CD1c-positive myeloid dendritic cell (primary cell): ENCODE results near the gene SMTN.
"Not testable (repeated sequence)": the region's sequence is repeated elsewhere in the genome, so short reads cannot be mapped to it uniquely, and the experiment has no call there.

Experiments
- DNase-seq: peaks from one replicate; pipeline ENCODE4 v3.0.0-alpha.2; 2016; ENCODE audit errors: extremely low spot score

Gene SMTN

GRCh38 chr22:31090217-31091085, 9.3 kb downstream of the SMTN start:
- no peak for DNase-seq

- DNase-seq, result no peak
Observed at GRCh38 chr22:31091106-31091975, 10.2 kb downstream of the SMTN start.

GRCh38 chr22:31092161-31092560, 11.0 kb downstream of the SMTN start:
- no peak for DNase-seq

GRCh38 chr22:31093086-31093850, 12.2 kb downstream of the SMTN start:
- no peak for DNase-seq

DNA sequence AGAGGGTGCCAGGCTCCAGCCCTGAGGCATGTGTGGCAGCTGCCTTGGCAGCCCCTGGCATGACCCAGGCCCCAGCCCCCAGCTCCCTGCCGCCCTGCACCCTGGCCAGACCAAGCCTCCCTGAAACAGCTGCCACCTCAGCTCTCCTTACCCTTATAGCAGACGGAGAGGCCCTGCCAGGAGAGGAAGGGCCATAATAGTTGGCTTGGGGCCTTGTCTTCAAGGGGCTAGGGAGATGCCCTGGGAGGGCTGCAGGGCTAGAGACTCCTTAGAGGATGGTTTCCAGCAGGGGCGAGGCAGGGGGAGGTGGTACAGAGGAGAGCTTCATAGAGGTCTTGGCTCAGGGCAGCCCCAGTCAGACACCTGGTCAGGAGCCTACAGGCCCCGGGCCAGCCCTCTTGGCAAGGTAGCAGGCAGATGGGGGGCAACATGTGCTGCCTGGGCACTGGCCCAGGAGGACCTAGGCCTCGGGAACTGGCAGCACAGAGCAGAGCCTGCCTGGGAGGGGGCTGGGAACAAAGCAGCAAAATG, 13.0 kb downstream of the SMTN start:
- no peak for DNase-seq

DNA sequence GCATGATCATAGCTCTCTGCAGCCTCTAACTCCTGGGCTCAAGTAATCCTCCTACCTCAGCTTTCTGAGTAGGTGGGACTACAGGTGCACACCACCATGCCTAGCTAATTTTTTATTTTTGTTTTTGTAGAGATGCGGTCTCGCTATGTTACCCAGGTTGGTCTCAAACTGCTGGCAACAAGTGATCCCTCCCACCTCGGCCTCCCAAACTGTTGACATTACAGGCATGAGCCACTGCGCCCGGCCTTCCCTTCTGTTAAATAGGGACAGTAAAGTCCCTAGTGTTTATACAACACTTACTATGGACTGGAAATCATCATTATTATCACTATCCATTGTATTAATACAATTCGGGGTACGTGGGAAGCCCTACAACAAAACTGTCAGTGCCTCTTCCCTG, 13.6 kb downstream of the SMTN start:
- DNase-seq, result no peak

- no peak for DNase-seq
Observed at GRCh38 chr22:31095637-31096249, 14.6 kb downstream of the SMTN start.

- DNase-seq, result no peak
Observed at GRCh38 chr22:31096657-31097279, 15.7 kb downstream of the SMTN start.

- DNase-seq, result not testable (repeated sequence)
Observed at GRCh38 chr22:31097539-31097938, 16.4 kb downstream of the SMTN start.

DNA sequence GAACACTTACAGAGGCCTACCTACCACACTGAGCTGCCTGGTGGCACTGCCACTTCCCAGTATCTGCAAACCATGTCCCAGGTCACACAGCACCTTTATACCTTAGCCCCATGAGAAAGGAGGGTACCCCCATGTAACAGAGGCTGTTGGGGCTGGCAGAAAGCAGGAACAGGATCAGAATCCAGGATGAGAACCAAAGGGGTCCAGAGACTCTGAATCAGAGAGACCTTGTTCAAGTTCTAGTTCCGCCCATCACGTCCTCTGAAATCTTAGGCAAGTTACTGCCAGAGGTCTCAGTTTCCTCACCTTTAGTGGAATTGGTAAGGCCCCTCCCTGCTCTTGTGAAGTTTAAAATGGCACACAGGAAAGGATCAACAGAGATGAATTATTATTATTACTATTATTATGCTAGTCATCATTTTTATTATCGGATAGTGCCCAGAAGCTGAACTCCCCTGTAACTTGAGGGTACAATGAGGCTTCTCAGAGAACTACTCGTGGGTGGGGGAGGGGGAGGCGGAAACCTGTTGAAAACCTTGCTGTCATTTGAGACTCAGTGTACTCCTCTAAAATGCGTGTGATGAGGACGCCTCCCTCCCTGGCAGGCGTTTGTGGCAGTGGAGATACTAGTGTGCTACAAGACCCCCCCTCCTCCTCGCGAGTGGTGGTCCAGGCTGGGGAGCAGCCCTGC, 17.0 kb downstream of the SMTN start:
- DNase-seq, result no peak

- no peak for DNase-seq
Observed at GRCh38 chr22:31098632-31099110, 17.6 kb downstream of the SMTN start.

DNA sequence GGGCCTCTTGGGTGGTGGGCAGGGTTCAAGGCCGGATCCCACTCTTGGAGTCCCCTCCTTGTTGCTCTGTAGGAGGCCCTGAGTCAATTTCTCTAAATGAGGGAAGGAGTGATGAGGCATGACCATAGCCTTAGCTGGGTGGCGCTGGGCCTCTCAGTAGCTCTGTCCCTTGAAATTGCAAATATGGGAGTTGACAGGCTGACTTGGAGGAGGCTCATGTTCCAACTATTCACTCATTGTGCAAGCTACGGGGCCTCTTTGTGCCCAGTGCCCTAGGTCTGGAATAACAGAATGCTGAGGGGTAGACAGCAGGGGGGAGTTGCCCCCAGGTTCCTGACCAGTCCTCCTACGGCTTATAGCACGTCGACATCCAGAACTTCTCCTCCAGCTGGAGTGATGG, 18.3 kb downstream of the SMTN start:
- DNase-seq, result no peak

DNA sequence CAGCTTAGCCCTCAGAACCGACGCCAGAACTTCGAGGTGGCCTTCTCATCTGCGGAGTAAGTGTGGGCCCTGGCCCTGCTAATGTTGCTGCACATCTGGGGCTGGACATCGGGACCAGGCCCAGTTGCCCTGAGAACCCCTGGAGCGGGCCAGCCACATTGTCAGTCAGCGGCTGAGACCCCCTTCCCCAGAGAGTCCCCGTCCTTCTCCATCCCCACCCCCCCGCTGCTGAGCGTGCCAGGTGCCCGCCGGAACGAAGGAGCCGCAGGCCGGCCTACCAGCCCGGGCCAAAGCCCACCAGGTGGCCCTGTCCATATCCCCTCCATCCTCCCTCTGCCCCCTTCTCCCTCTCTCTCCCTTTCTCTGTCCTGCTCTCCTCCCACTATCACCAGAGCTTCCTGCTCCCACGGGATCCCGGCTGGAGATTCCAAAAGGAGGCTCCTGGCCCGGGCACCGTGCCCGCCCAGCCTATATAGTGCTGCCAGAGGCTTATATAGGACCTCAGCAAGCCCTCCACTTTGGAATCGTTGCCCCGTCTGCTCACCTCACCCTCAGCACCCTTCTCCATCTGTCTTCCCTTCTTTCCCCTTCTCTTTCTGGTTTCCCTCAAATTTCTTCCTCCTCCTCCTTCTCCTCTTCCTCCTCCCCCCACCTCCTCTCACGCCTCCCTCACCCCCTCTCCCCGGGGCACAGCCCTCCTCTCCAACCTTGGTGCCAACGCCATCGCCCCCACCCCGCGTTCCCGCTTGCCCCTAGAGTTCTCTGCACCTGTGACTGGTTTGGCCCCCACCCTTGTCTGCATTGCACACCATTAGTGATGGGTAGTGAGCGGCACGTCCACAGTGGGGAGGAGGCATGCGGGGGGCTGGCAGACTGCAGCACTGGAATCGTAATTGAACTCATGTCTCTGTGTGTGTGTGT, 19.0 kb downstream of the SMTN start:
- DNase-seq, result no peak

- DNase-seq, result no peak
Observed at GRCh38 chr22:31100762-31101525, 19.8 kb downstream of the SMTN start.

- no peak for DNase-seq
Observed at GRCh38 chr22:31102441-31103081, 21.4 kb downstream of the SMTN start.

- DNase-seq, result no peak
Observed at GRCh38 chr22:31103111-31103510, 22.0 kb downstream of the SMTN start.

- no peak for DNase-seq
Observed at GRCh38 chr22:31103899-31104694, 23.0 kb downstream of the SMTN start.
